ENCODE data around the gene KCNQ1OT1. TPM values are rescaled to one million over a fixed set of nuclear protein-coding genes. Genes with fewer than 3 reads are reported as not detected.

Gene KCNQ1OT1
- total and polyA plus RNA-seq, 10 donors = 0.02 to 3.1 (median 1.7) TPM

GRCh38 chr11:2559527-2560311 is 140.1 kb downstream of the KCNQ1OT1 start:
- DNase-seq = peak; percentile 75
- H3K4me1 ChIP-seq = peaks cover 0 to 16% (median 0%) of the 10 kb centered on the region in 6 donors
- no peak overlapping the region for H3K4me3 ChIP-seq
- TF ChIP-seq POLR2A (IDR thresholded peaks at IDR 0.05) (no peak), CTCF (IDR thresholded peaks at IDR 0.05 in 8 of 11, conservative IDR thresholded peaks at IDR 0.05 in 3 of 11) (no peak), POLR2AphosphoS5 (IDR thresholded peaks at IDR 0.05) (no peak)
- H3K27me3 ChIP-seq (replicated peaks in 1 of 7) = no peaks in the 10 kb centered on the region
- no peak overlapping the region for H3K27ac ChIP-seq
- no peaks in the 10 kb centered on the region for H3K9me3 ChIP-seq
- no peaks in the 10 kb centered on the region for H3K36me3 ChIP-seq
- 59 to 74% (median 69%) methylated on average over 6 to 28 of the region's 28 CpGs for WGBS, 5 donors
- intact Hi-C loops (cut with DNase I; ENCODE audit: low total_unique reads) = no loop called here

GRCh38 chr11:2558861-2559526 is 140.8 kb downstream of the KCNQ1OT1 start:
- DNase-seq = peak; percentile 51
- H3K36me3 ChIP-seq = no peaks in the 10 kb centered on the region
- no peak overlapping the region for H3K4me3 ChIP-seq
- no peak overlapping the region for H3K27ac ChIP-seq
- TF ChIP-seq POLR2AphosphoS5 (IDR thresholded peaks at IDR 0.05) (no peak), CTCF (IDR thresholded peaks at IDR 0.05 in 8 of 11, conservative IDR thresholded peaks at IDR 0.05 in 3 of 11) (no peak), POLR2A (IDR thresholded peaks at IDR 0.05) (no peak)
- H3K27me3 ChIP-seq (replicated peaks in 1 of 7) = no peaks in the 10 kb centered on the region
- WGBS, 5 donors = 86 to 97% (median 90%) methylated on average over 12 to 13 of the region's 13 CpGs
- no peaks in the 10 kb centered on the region for H3K9me3 ChIP-seq
- peaks cover 0 to 16% (median 0%) of the 10 kb centered on the region in 6 donors for H3K4me1 ChIP-seq
- intact Hi-C loops (cut with DNase I; ENCODE audit: low total_unique reads) = no loop called here

- H3K36me3 ChIP-seq = no peaks in the 10 kb centered on the region
- no peak overlapping the region for H3K27ac ChIP-seq
- H3K4me3 ChIP-seq = no peak overlapping the region
- WGBS, 5 donors = 91 to 94% (median 94%) methylated on average over 15 to 17 of the region's 17 CpGs
- H3K27me3 ChIP-seq (replicated peaks in 1 of 7) = no peaks in the 10 kb centered on the region
- H3K9me3 ChIP-seq = no peaks in the 10 kb centered on the region
- DNase-seq = peak; percentile 46
- TF ChIP-seq CTCF (IDR thresholded peaks at IDR 0.05 in 8 of 11, conservative IDR thresholded peaks at IDR 0.05 in 3 of 11) (no peak), POLR2A (IDR thresholded peaks at IDR 0.05) (no peak), POLR2AphosphoS5 (IDR thresholded peaks at IDR 0.05) (no peak)
- peaks cover 0 to 16% (median 0%) of the 10 kb centered on the region in 6 donors for H3K4me1 ChIP-seq
- intact Hi-C loops (cut with DNase I; ENCODE audit: low total_unique reads) = no loop called here
Observed at GRCh38 chr11:2558397-2558796, 141.4 kb downstream of the KCNQ1OT1 start.

Small RNA genes lying within 50 kb of the gene (small RNA-seq; reads per million reads assigned to genes)
- gene RF01947 (0 reads per million in 4 donors), gene RF01948 (0 reads per million in 4 donors), gene RF01950 (0 reads per million in 4 donors)

Other genes starting within 250 kb of the KCNQ1OT1 start
- 10 to 100 TPM in 6 of 7 donors, 1 to 10 TPM in 1; 7.8 to 40.4 (median 20.7) TPM for gene CDKN1C, start 185.8 kb upstream of the KCNQ1OT1 start, total RNA-seq
- gene CDKN1C, start 185.8 kb upstream of the KCNQ1OT1 start, polyA plus RNA-seq = 10 to 100 TPM in 2 of 3 donors, 1 to 10 TPM in 1; 5.4 to 14.6 (median 11.7) TPM
- 1 to 10 TPM in 6 of 7 donors, not detected in 1; 1.4 to 3.5 (median 1.7) TPM for gene PHLDA2, start 229.4 kb upstream of the KCNQ1OT1 start, total RNA-seq
- 1 to 10 TPM; 1.5 to 2.9 (median 2.5) TPM for gene PHLDA2, start 229.4 kb upstream of the KCNQ1OT1 start, polyA plus RNA-seq